Fibroblast of villous mesenchyme (primary cell): ENCODE data around the gene KCNAB1. TPM values are rescaled to one million over a fixed set of nuclear protein-coding genes. Genes with fewer than 3 reads are reported as not detected.
A peak's percentile ranks its signal among the peaks of the same experiment; 100 is the strongest.

Experiments
- DNase-seq: peaks from one replicate; pipeline ENCODE4 v3.0.0-alpha.2; 2010; ENCODE audit warnings: low read depth
- H3K4me3 ChIP-seq: 2 replicates; pipeline ENCODE4 v1.5.1; 2011; ENCODE audit warnings: low read depth, mild to moderate bottlenecking, low read length
- total RNA-seq: library from RNA; depleted of rRNA; stranded (reverse); fragments of >200 nt; gene quantifications from 2 replicates; pipeline ENCODE4 v1.2.3, GENCODE V29; 2012
- TF ChIP-seq, protein P1 (sequence below): IDR thresholded peaks from 2 replicates; pipeline ENCODE4 v1.5.1; 2012; ENCODE audit warnings: low read depth, mild to moderate bottlenecking, low read length; ENCODE audit not compliant: insufficient read depth

Gene KCNAB1
- total RNA-seq, 1 donor: not detected

DNA sequence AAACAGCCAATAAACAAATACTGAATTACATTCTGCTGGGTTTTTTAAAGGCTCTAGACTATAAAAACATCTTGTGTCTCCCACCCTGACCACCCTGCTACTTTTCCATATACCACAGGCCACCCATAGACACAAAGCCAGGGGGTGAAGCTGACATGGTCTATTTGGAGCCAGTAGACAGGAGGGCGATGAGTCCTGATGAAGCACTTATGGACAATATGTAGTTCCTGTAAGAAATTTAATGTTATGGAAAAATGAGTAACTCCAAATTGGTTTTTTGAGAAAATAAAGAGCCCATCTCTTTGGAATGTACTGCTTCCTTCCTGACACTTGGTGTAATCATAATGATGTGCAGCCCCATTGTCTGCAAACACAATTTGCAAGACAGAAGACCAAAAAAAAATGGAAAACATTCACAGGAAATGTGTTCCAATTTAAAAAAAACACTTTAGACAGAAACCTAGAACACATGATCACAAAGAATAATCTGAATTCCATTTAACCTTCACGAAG, 422.7 kb downstream of the KCNAB1 start:
- TF ChIP-seq, protein P1, sequence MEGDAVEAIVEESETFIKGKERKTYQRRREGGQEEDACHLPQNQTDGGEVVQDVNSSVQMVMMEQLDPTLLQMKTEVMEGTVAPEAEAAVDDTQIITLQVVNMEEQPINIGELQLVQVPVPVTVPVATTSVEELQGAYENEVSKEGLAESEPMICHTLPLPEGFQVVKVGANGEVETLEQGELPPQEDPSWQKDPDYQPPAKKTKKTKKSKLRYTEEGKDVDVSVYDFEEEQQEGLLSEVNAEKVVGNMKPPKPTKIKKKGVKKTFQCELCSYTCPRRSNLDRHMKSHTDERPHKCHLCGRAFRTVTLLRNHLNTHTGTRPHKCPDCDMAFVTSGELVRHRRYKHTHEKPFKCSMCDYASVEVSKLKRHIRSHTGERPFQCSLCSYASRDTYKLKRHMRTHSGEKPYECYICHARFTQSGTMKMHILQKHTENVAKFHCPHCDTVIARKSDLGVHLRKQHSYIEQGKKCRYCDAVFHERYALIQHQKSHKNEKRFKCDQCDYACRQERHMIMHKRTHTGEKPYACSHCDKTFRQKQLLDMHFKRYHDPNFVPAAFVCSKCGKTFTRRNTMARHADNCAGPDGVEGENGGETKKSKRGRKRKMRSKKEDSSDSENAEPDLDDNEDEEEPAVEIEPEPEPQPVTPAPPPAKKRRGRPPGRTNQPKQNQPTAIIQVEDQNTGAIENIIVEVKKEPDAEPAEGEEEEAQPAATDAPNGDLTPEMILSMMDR: no peak
- DNase-seq: no peak
- H3K4me3 ChIP-seq: no peak overlapping the region

DNA sequence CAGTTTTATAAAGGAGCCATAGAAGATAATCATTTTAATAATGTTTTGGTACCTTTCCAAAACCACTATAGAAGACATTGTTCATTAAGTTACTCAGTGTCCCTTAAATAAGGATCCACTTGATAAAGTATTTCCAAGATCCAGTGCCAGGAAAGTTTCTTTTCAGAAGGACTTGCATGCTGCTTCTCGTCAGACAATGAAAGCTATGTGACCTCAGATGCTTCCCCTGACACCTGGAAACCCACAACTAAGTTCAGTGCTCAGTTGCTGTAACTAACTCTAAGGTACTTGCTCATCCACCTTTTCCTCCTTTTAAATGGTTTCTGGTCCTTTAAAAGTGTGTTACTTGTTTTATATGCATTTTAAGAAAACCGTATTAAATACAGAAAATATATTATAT, 427.3 kb downstream of the KCNAB1 start:
- TF ChIP-seq, protein P1: no peak
- H3K4me3 ChIP-seq: no peak overlapping the region
- DNase-seq: peak; percentile 41

DNA sequence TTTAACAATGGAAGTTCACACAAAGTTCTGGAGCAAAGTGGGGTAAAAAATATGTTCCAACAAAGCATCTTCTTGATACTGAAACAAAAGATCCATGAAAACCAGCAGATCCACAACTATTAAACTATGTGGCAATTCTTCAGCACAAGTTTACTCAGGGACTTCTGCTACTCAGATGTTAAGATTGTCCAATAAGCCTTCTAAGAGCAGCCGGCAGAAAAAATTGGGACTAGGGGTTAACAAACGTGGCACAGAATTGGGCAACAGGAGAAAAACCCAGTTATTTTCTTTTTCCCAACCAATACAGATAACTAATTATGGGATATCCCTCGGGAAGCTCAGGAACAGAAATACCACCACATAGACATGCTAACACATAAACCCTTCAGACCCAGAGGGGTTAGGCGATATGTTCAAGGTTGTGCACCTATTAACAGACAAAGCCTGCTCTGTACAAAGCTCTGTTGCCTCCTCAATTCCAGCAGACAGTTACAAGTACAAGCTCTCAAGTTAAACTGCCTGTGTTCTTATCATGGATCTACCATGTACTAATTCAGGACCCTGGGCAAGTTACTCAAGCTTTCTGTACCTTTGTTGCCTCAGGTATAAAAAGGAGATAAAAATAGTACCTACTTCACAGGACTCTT, 427.8 kb downstream of the KCNAB1 start:
- TF ChIP-seq, protein P1: no peak
- H3K4me3 ChIP-seq: no peak overlapping the region
- DNase-seq: peak; percentile 46

DNA sequence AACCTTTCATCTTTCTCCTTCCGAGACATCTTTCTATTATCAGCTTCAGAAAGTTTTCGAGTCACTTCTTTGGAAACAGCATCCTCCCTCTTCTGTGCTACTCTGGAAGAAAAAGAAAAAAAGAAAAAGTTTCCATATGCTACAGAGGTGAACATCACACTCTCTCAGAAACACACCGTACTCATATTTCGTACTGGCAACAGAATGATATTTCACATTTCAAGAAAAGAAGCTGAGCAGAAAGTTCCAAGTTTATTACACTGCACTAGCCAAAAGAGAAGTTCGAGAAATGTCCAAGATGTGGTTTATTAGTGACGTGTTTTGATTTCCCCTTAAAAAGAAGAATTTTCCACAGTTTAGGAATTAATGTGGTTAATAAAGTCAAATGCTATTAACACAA, 428.5 kb downstream of the KCNAB1 start:
- H3K4me3 ChIP-seq: no peak overlapping the region
- TF ChIP-seq, protein P1: no peak

DNA sequence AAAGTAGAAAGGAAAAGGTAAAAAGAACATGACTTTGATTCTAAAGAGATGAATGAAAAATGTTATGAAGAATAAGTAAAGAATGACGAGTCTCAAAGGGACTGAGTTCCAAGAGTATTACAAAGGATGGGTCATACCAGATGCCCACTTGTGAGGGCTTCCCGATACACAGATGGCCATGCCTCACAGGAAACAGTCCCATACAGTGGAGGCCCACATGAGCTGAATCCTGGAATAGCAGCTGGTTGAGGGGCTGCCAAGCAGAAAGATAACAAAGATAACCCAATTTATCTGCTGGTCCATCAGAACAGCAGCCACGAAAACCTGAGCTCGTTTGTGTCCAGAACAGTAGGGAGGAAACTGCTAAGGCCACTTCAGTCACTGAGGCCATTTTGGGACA, 430.9 kb downstream of the KCNAB1 start:
- no peak for DNase-seq
- TF ChIP-seq, protein P1: no peak
- no peak overlapping the region for H3K4me3 ChIP-seq

More for the DNA sequence above, 428.5 kb downstream of the KCNAB1 start:
- DNase-seq: no peak

DNA sequence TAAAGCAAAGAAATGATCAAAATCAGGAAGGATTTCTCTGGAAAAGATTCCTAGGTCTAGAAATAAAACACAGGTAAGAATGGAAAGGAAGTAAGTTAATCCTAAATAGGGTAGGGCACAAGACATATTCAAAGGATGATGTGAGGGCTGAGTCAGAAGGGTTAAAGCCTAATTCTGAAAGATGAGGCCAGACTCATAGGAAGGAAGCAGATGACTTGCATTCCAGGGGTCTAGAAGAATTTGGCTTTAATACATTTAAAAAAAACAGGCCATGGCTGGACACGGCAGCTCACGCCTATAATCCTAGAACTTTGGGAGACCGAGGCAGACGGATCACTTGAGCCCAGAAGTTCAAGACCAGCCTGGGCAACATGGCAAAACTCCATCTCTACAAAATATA, 431.4 kb downstream of the KCNAB1 start:
- TF ChIP-seq, protein P1: no peak
- DNase-seq: peak; percentile 69
- peak overlapping the region; percentile 8 for H3K4me3 ChIP-seq

DNA sequence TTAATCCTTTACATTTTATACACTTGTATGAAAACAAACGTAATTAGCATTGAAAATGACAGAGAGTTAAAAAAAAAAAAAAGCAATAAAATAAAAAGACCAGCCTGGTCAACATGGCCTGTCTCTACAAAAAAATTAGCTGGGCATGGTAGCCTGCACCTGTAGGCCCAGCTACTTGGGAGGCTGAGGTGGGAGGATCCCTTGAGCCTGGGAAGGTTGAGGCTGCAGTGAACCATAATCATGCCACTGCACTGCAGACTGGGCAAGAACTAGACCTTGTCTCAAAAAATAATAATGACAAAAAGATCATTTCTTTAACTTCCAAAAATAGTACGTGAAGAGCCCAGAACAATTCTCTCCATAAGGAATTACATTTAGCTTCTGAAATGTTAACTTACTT, 432.6 kb downstream of the KCNAB1 start:
- TF ChIP-seq, protein P1: no peak
- no peak for DNase-seq
- H3K4me3 ChIP-seq: peak overlapping the region; percentile 90
